Activated effector memory CD4-positive, alpha-beta T cell treated with Interleukin-2 at 50 U/mL for 16 hours (primary cell): ENCODE data around the gene WBP1.
A peak's percentile ranks its signal among the peaks of the same experiment; 100 is the strongest.

Source experiments
- DNase-seq: peaks from one replicate; pipeline ENCODE4 v3.0.0-alpha.2; 2020

The WBP1 gene

DNA sequence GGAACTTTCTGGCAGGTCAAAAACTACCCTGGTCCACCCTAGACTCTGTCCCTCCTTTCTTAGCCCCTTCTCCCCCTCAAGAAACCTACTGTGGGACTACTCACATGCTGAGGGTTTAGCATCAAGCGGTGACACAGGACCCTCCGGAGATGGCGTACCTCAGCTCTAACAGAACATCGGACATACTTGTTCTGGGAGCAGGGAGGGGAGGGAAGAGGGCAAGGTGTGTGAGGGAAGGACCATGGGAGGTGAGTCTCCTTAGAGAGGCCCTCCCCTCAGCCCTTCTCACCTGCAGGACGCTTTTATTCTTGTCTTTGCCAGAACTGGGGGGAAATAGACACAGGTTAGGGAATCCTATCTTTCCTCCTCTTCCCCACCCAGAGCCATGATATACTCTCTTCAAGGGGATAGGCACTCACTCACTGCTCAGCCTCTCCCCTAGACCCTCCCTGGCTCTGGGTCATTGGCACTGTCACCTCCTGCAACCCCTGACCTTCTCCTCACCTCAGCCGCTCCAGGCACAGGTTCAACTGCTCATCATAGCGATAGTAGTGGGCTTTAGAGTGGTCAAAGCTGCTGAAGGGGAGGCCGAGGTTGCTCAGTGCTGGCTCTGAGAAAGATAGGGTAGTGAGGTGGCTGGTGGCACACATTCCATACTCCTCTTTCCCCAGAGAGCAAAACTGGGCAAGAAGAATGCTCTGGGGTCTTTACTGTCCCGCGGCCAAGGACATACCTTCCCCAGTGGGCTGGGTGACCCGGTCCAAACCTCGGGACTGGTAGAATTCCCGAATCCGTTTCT lies 47.4 kb downstream of the WBP1 start:
- DNase-seq: no peak

DNA sequence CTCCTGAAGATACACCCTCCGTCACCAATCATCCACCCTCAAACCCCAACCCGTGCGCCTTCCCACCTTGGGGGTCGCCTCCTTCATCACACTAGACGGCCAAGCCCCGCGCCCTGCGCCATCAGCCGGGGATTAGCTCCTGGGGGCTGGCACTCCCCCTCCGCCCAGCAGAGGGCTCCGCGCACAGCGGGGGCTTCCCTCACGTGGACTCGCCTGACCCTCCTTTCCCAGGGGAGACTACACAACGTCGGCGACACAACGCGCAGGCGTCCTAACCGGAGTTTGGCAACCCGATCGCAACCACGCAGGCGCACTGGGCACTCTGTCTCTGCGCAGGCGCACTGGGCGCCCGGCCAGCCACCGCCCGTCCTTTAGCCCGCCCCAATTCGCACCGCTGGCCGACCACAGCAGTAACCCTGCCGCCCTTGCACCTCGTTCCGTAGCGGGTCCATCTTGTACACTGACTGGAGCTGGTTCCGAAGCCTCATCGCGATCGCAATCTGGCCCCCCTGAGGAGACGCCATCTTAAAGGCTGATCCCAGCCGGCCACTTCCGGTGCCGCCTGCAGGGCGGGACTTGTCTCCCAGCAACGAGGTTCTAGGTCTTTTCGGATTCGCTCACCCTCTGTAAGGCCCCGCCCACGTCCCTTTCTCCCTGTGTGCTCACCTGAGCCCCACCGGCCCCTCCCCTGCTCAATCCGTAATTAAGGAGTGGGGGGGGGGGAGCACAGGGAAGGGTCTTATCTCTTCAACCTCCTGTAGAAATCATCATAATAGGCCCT lies 49.1 kb downstream of the WBP1 start, which contains the start of gene PCGF1:
Gene PCGF1 (minus strand): TSS at position 551 of the 781 bp plus-strand sequence. CDS start 27 bp downstream, at position 524.
- DNase-seq: peak; percentile 98

DNA sequence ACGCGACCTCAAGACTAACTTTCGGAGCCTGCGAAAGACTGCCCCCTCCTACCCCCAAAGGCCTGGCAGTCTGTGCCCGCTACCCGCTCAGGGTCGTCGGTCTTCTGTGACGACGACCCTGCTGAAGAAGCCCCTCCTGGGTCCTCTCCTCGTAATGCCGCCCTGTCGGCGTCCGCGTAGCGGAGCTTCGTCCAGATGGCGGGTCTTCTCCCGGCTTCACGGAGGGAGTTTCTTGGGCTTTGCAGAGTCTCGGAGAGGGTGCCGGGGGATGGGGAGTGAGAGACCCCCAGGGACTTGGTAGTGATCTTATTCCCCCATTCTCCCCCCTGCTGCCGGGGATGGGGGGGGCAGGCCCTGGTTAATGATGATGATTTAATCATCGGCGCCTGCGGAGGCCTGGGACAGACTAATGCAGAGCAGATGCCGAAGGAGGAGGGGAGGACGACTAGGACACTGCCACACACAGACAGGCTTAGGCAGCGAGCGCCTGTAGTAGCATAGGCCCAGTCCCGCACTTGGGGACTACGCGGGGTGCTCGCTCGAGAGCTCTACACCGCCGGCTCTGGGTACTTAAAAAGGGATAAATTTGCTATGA lies 49.8 kb downstream of the WBP1 start:
- no peak for DNase-seq

DNA sequence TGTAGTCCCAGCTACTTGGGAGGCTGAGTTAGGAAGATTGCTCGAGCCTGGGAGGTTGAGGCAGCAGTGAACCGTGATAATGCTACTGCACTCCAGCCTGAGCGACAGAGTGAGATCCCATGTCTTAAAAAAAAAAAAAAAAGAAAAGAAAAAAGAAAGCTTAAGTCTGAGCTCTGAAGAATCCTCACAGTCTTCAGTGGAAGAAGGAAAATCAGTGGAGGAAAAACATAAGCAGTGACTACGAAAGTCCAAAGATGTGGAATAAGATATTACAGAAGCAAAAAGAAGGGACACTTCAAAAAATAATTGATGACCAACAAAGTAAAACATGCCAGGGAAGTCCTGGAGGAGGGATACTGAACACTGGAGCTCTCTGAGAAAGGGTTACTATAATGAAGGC lies 52.0 kb downstream of the WBP1 start:
- no peak for DNase-seq
